ENCODE results near the gene ZACN.

The ZACN gene

DNA sequence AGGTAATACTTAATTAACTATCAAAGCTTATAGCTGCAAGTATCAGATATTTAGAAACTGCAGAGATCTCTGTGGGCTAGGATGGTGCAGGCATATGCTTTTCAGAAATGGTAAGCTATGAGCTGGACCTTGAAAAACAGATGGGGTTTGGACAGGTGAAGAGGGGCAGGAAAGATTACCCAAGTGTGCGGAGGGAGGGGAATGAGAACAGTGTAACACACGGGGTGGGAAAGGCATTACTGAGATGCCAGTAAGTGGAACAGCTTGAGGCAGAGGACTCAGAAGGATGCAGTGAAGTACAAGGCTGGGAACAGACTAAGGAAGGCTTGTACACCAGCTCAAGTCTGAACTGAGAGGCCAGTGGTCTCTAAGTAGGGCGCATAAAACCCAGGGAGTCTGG is 29.7 kb upstream of the ZACN start:
- no peak for DNase-seq (ENCODE audit: low spot score)
- TF ChIP-seq, protein P1, sequence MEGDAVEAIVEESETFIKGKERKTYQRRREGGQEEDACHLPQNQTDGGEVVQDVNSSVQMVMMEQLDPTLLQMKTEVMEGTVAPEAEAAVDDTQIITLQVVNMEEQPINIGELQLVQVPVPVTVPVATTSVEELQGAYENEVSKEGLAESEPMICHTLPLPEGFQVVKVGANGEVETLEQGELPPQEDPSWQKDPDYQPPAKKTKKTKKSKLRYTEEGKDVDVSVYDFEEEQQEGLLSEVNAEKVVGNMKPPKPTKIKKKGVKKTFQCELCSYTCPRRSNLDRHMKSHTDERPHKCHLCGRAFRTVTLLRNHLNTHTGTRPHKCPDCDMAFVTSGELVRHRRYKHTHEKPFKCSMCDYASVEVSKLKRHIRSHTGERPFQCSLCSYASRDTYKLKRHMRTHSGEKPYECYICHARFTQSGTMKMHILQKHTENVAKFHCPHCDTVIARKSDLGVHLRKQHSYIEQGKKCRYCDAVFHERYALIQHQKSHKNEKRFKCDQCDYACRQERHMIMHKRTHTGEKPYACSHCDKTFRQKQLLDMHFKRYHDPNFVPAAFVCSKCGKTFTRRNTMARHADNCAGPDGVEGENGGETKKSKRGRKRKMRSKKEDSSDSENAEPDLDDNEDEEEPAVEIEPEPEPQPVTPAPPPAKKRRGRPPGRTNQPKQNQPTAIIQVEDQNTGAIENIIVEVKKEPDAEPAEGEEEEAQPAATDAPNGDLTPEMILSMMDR (IDR thresholded peaks at IDR 0.05; ENCODE audit: borderline replicate concordance, control extremely low read depth, extremely low read depth, insufficient read depth, missing control alignments) = no peak
- in situ Hi-C loops (cut with MboI; ENCODE audit: low sequenced_read_pairs, unreplicated experiment) = no loop called here

GRCh38 chr17:76049836-76050537 is 29.0 kb upstream of the ZACN start:
- TF ChIP-seq, protein P1 (IDR thresholded peaks at IDR 0.05; ENCODE audit: borderline replicate concordance, control extremely low read depth, extremely low read depth, insufficient read depth, missing control alignments) = no peak
- in situ Hi-C loops (cut with MboI; ENCODE audit: low sequenced_read_pairs, unreplicated experiment) = no loop called here
- no peak for DNase-seq (ENCODE audit: low spot score)

GRCh38 chr17:76050538-76051467 is 28.2 kb upstream of the ZACN start:
- DNase-seq (ENCODE audit: low spot score) = no peak
- in situ Hi-C loops (cut with MboI; ENCODE audit: low sequenced_read_pairs, unreplicated experiment) = no loop called here
- TF ChIP-seq, protein P1 (IDR thresholded peaks at IDR 0.05; ENCODE audit: borderline replicate concordance, control extremely low read depth, extremely low read depth, insufficient read depth, missing control alignments) = no peak

DNA sequence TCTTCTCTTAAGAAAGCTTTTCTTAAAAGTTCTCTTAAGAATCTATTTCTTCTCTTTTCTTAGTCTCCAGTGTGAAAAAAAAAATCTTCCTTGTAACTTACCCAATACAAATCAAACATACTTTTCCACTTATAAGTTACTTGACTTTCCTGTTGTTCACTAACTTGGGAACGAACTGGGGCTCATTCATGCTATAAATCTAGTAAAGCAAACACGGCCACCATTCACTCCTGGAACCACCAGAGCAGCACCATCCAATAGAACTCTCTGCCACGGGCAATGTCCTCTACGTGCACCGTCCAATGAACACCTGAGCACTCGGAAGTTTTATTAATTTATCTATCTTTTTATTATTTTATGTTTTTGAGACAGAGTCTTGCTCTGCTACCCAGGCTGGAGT is 27.4 kb upstream of the ZACN start:
- TF ChIP-seq, protein P1 (IDR thresholded peaks at IDR 0.05; ENCODE audit: borderline replicate concordance, control extremely low read depth, extremely low read depth, insufficient read depth, missing control alignments) = no peak
- in situ Hi-C loops (cut with MboI; ENCODE audit: low sequenced_read_pairs, unreplicated experiment) = no loop called here
- no peak for DNase-seq (ENCODE audit: low spot score)

GRCh38 chr17:76053246-76054111 is 25.5 kb upstream of the ZACN start:
- in situ Hi-C loops (cut with MboI; ENCODE audit: low sequenced_read_pairs, unreplicated experiment) = no loop called here
- no peak for DNase-seq (ENCODE audit: low spot score)
- TF ChIP-seq, protein P1 (IDR thresholded peaks at IDR 0.05; ENCODE audit: borderline replicate concordance, control extremely low read depth, extremely low read depth, insufficient read depth, missing control alignments) = no peak

DNA sequence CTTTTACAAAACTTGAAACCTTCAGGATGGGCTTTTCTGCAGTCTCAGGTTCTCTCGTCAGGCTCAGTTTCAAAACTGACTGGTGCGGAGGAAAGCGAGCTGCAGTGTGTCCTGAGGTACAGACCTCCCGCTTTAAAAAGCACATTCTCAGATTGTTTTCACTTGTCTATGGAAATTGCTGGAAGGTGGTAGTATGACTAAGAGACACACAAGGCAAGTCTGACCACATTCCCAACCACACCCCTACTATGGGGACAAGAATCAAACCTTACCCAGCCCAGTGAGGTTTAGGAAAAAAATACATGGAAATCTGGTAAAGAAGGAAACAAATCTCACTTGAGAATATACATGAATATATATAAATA is 24.9 kb upstream of the ZACN start:
- TF ChIP-seq, protein P1 (IDR thresholded peaks at IDR 0.05; ENCODE audit: borderline replicate concordance, control extremely low read depth, extremely low read depth, insufficient read depth, missing control alignments) = no peak
- in situ Hi-C loops (cut with MboI; ENCODE audit: low sequenced_read_pairs, unreplicated experiment) = no loop called here
- DNase-seq (ENCODE audit: low spot score) = no peak
